Activated T-helper 1 cell treated with anti-CD3 and anti-CD28 coated beads, Interleukin-12 subunit alpha, Interleukin-12 subunit beta, Interleukin-2, Interleukin-4 antibody, amounts not matched to agents 30 ng/mL and 10 ng/mL and 1 ng/mL, durations not matched to agents 14 hours and 24 hours and 36 hours (primary cell): ENCODE data around the gene SGO2. TPM values are rescaled to one million over a fixed set of nuclear protein-coding genes. Genes with fewer than 3 reads are reported as not detected.
"Not testable (repeated sequence)": the region's sequence is repeated elsewhere in the genome, so short reads cannot be mapped to it uniquely, and the experiment has no call there.

Experiments used
- DNase-seq: peaks from one replicate; pipeline ENCODE4 v3.0.0; 2021; ENCODE audit warnings: low spot score
- H3K27ac Mint-ChIP-seq: one replicate; pipeline ENCODE4 v1.8.0; 2021; ENCODE audit warnings: mild to moderate bottlenecking, mixed read lengths
- H3K27me3 Mint-ChIP-seq: one replicate; pipeline ENCODE4 v1.8.0; 2022; ENCODE audit warnings: mild to moderate bottlenecking, moderate library complexity, mixed read lengths; ENCODE audit not compliant: insufficient read depth
- H3K36me3 Mint-ChIP-seq: one replicate; pipeline ENCODE4 v1.8.0; 2021; ENCODE audit warnings: low read depth, mixed read lengths
- H3K4me1 Mint-ChIP-seq: one replicate; pipeline ENCODE4 v1.8.0; 2021; ENCODE audit warnings: low read depth, mixed read lengths
- H3K4me3 Mint-ChIP-seq: one replicate; pipeline ENCODE4 v1.8.0; 2021; ENCODE audit warnings: mild to moderate bottlenecking, moderate library complexity, mixed read lengths
- H3K9me3 Mint-ChIP-seq: one replicate; pipeline ENCODE4 v1.8.0; 2021; ENCODE audit warnings: mixed read lengths
- intact Hi-C: fragments of 100-400 bp; cut with micrococcal nuclease; formaldehyde crosslinking; loops from one replicate; pipeline ENCODE4 v1.15.1; 2024
- total RNA-seq: library from RNA; stranded (reverse); gene quantifications from 2 replicates; pipeline ENCODE4 v1.2.3, GENCODE V29; 2022

The SGO2 gene
- total RNA-seq, 1 donor from 2014 or later: 20.9 TPM

DNA sequence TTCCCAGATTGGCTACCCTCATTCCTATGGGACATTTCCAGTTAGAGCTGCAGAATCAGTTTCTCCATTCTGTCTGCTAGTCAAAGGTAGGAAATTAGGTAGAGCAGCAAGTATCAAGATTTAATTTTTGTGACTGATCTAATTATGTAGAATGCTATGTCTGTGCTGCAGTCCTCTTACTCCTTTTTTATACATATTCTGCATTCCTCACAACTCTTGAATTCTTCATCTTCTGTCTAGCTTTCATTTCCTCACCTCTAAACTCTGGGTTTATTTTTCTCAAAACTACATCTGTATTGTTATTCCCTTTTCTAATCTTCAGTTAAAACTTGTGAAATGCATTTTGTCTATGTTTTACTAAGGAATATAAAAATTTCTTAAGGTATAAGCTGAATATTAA, 8.6 kb downstream of the SGO2 start:
- H3K4me3 Mint-ChIP-seq: no peak overlapping the region
- H3K27ac Mint-ChIP-seq: no peak overlapping the region
- H3K4me1 Mint-ChIP-seq: no peaks in the 10 kb centered on the region
- peaks cover 14% of the 10 kb centered on the region for H3K36me3 Mint-ChIP-seq
- peaks cover 2% of the 10 kb centered on the region for H3K9me3 Mint-ChIP-seq
- DNase-seq: no peak
- H3K27me3 Mint-ChIP-seq: no peaks in the 10 kb centered on the region
- intact Hi-C loops: no loop called here

DNA sequence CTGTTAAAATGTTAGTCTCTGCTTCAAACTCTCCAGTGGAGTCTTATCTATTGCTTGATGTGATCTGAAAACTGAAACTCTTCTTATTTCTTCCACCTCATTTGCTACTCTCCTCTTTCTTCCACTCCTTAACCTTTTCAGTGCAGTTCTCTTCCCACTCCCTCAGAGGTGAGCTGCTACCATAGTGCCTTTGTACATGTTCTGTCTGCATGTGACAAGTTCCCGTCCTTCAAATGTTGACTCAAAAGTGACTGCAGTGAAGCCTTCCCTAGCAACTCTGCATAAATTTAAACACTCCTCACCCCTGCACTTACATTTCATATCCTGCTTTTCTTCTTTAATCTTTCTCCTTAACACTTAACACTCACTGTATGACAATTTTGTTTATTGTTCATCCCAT, 12.1 kb downstream of the SGO2 start:
- no peak for DNase-seq
- intact Hi-C loops: no loop called here
- H3K4me3 Mint-ChIP-seq: no peak overlapping the region
- H3K4me1 Mint-ChIP-seq: no peaks in the 10 kb centered on the region
- no peak overlapping the region for H3K27ac Mint-ChIP-seq
- peaks cover 21% of the 10 kb centered on the region for H3K9me3 Mint-ChIP-seq
- H3K36me3 Mint-ChIP-seq: peaks cover 42% of the 10 kb centered on the region
- no peaks in the 10 kb centered on the region for H3K27me3 Mint-ChIP-seq

DNA sequence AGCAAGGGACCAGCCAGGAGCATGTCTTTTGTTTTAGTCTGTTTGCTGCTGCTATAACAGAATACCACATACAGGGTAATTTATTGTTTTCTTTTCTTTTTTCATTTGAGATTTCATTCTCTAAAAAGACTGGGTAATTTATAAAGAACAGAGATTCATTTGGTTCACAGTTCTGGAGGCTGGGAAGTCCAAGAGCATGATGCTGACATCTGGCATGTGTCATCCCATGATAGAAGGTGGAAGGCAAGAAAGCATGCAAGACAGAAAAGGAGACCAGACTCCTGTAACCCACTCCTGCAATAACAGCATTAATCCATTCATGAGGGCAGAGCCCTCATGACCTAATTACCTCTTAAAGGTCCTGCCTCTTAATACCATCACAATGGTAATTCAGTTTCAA, 14.8 kb downstream of the SGO2 start:
- intact Hi-C loops: no loop called here
- H3K27ac Mint-ChIP-seq: no peak overlapping the region
- peaks cover 60% of the 10 kb centered on the region for H3K36me3 Mint-ChIP-seq

DNA sequence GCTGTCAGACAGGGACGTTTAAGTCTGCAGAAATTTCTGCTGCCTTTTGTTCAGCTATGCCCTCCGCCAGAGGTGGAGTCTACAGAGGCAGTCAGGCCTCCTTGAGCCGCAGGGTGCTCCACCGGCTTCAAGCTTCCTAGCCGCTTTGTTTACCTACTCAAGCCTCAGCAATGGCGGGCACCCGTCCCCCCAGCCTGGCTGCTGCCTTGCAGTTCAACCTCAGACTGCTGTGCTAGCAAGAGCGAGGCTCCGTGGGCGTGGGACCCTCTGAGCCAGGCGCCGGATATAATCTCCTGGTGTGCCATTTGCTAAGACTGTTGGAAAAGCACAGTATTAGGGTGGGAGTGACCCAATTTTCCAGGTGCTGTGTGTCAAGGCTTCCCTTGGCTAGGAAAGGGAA, 40.6 kb downstream of the SGO2 start:
- intact Hi-C loops, H3K27ac Mint-ChIP-seq, H3K4me3 Mint-ChIP-seq, H3K27me3 Mint-ChIP-seq, H3K9me3 Mint-ChIP-seq, DNase-seq, H3K4me1 Mint-ChIP-seq: not testable (repeated sequence)
- peaks cover 31% of the 10 kb centered on the region for H3K36me3 Mint-ChIP-seq

More for the DNA sequence above, 14.8 kb downstream of the SGO2 start:
- Mint-ChIP-seq H3K4me3 (no peak overlapping the region), H3K4me1 (no peaks in the 10 kb centered on the region), H3K27me3 (no peaks in the 10 kb centered on the region), H3K9me3 (peaks cover 21% of the 10 kb centered on the region)
- no peak for DNase-seq

DNA sequence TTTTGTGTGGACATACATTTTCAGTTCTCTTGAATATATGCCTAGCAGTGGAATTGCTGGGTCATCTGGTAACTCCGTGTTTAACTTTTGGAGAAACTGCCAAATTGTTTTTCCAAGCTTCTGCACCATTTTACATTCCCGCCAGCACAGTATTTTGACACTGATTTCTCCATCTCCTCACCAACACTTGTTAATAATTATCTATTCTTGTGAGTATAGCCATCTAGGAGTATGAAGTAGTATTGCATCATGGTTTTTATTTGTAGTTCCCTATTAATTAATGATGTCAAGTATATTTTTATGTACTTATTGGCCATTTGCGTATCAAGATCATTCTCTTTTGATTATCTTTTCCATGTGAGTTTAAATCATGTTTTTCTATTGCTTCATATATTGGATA, 41.9 kb downstream of the SGO2 start:
- no peak for DNase-seq
- H3K4me3 Mint-ChIP-seq: no peak overlapping the region
- intact Hi-C loops: no loop called here
- no peaks in the 10 kb centered on the region for H3K9me3 Mint-ChIP-seq
- H3K27me3 Mint-ChIP-seq: no peaks in the 10 kb centered on the region
- H3K36me3 Mint-ChIP-seq: peaks cover 32% of the 10 kb centered on the region
- peaks cover 6% of the 10 kb centered on the region for H3K4me1 Mint-ChIP-seq
- no peak overlapping the region for H3K27ac Mint-ChIP-seq

DNA sequence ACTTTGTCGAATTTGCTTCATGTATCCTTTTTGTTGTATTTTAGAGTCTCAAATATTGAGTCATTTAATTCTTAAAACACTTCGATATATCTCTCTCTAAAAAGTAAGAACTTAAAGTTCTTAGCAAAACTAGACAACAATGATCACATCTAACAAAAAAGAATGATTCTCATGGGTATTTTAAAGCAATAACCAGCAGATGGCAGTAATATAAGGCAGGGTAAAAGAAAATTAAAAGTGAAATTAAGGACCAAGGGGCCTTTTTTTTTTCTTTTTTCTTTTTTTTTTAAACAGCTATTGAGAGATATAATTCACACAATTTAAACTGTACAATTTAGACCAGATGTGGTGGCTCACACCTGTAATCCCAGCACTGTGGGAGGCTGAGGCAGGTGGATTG, 50.0 kb downstream of the SGO2 start:
- intact Hi-C loops: loop anchor here (1.0 to 5.0 kb wide), 5 partner anchors 49 to 601 kb away; partner anchors contain the start of genes CLK1 and SGO2
- Mint-ChIP-seq H3K9me3 (no peaks in the 10 kb centered on the region), H3K4me3 (no peak overlapping the region), H3K27ac (peak overlapping the region; percentile 13), H3K36me3 (peaks cover 30% of the 10 kb centered on the region), H3K27me3 (no peaks in the 10 kb centered on the region), H3K4me1 (peaks cover 18% of the 10 kb centered on the region)
- no peak for DNase-seq

DNA sequence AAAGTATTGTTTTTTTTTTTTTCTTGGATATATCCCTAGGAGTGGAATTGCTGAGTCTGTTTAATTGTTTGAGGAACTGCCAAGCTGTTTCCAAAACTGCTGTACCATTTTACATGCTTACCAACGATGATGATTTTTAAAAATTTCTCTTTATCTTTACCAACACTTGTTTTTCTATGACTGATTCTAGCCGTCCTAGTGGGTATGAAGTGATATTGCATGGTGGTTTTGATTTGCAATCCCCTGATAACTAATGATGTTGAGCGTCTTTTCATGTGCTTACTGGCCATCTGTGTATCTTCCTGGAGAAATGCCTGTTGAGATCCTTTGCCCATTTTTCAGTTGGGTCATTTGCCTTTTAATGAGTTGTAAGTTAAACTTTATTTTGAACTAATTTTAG, 51.0 kb downstream of the SGO2 start:
- Mint-ChIP-seq H3K9me3 (no peaks in the 10 kb centered on the region), H3K4me3 (no peak overlapping the region), H3K36me3 (peaks cover 24% of the 10 kb centered on the region), H3K27ac (no peak overlapping the region), H3K4me1 (peaks cover 18% of the 10 kb centered on the region), H3K27me3 (no peaks in the 10 kb centered on the region)
- DNase-seq: no peak
- intact Hi-C loops: loop anchor here (5.0 kb wide), 3 partner anchors 50 to 600 kb away; partner anchors contain the start of genes CLK1 and SGO2

DNA sequence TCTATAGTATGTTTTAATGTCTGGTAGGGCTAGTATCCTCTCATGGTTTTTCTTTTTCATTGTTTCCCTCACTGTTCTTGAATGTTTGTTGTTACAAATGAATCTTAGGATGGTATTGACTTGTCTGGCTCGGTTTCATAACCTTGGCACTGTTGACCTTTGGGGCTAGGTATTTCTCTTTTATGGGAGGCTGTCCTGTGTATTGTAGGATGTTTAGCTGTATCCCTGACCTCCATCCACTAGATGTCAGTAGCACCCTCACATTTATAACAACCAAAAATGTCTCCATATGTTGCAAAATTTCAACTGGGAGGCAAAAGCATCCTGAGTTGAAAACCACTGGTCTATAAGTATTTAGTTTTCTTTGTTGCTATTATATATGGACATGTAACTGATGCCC, 52.8 kb downstream of the SGO2 start:
- H3K36me3 Mint-ChIP-seq: peaks cover 22% of the 10 kb centered on the region
- H3K9me3 Mint-ChIP-seq: no peaks in the 10 kb centered on the region
- H3K27ac Mint-ChIP-seq: no peak overlapping the region
- no peak overlapping the region for H3K4me3 Mint-ChIP-seq
- no peak for DNase-seq
- intact Hi-C loops: loop anchor here (1.0 to 5.0 kb wide), 5 partner anchors 51 to 599 kb away; partner anchors contain the start of genes BZW1, CLK1 and SGO2
- H3K27me3 Mint-ChIP-seq: no peaks in the 10 kb centered on the region
- peaks cover 18% of the 10 kb centered on the region for H3K4me1 Mint-ChIP-seq

DNA sequence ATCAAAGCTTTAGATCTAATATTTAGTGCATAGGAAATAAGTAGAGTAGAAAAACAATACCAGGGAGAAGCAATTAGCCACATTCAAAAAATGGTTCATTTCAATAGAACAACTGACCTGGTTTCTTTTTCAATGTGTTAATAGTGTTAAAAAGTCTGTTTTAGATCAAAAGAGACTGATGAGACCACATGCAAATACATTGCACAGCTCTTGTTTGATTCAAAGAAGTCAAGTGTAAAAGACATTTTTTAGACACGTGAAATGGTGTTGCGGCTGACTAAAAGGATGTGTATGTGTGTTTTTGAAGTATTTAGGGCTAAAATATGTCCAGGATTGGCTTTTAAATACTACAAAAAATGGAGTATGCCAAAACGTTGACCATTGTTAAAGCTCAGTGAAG, 58.6 kb downstream of the SGO2 start:
- Mint-ChIP-seq H3K4me3 (peak overlapping the region; percentile 9), H3K4me1 (peaks cover 15% of the 10 kb centered on the region), H3K27ac (no peak overlapping the region), H3K9me3 (no peaks in the 10 kb centered on the region), H3K36me3 (peaks cover 14% of the 10 kb centered on the region), H3K27me3 (peaks cover 3% of the 10 kb centered on the region)
- intact Hi-C loops: no loop called here
- no peak for DNase-seq

DNA sequence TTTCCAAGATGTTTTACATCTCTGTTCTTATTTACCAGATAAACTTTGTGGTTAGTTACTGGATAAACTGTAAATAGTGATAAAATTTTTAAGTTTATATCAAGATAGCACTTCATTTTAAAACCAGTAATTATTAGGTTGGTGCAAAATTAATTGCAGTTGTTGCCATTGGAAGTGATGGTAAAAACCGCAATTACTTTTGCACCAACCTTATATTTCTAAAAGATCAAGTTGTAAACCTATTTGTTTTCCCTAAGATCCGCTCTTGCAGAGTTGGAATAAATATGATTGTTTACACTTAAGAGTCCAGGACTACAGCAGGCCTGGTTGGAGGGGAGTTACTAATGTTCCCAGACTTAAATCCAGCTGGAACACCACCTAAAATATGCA, 59.3 kb downstream of the SGO2 start:
- no peak overlapping the region for H3K27ac Mint-ChIP-seq
- H3K4me3 Mint-ChIP-seq: peak overlapping the region; percentile 76
- H3K27me3 Mint-ChIP-seq: peaks cover 3% of the 10 kb centered on the region
- H3K4me1 Mint-ChIP-seq: peaks cover 15% of the 10 kb centered on the region
- no peak for DNase-seq
- intact Hi-C loops: no loop called here
- peaks cover 13% of the 10 kb centered on the region for H3K36me3 Mint-ChIP-seq
- H3K9me3 Mint-ChIP-seq: no peaks in the 10 kb centered on the region

DNA sequence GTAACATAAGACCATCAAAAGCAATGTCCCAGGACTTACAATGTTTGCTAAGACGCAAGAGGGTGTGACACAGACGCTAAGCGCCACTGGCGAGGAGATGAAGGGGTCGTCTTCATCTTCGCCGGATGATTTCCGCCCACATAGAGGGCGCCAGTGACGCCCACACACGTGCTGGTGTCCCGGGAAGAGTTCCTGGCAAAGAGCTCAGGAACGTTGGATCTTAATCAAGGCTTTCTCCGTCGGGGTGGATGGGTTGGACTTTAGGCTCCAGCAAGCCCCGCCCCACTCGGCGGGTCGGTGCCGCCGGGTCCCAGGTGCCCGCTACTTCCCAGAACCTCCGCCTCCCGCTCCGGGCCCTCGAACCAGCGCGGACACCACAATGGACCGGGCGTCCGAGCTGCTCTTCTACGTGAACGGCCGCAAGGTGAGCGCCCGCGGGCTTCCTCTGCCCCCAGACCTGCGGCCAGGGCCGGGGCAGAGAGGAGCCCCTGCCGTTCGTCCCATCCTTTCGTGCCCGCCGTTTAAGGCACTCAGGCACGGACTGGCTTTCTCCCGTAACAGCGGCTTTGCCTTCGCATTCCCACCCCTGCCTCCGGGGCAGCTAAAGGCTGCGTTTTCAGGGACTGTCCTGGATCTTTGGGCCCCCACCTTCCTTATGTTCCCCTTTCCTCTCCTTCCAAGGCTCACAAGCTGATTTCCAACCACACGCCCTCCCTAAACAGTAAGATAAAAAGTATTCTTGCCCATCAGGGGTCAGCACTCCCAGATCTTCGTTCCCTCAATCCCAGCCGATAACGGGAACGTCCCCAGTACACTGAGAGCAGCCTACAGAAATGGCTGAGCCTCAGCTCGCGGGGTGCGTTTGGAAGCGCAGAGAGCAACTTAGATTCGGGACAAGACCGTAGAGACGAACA, 60.0 kb downstream of the SGO2 start, which contains the start of gene AOX1:
AOX1 (plus strand) TSS at position 285 of the 914 bp plus-strand sequence; CDS start at position 380, 95 bp downstream.
- H3K36me3 Mint-ChIP-seq: peaks cover 11% of the 10 kb centered on the region
- DNase-seq: no peak
- no peak within 1 kb of the TSS for H3K27ac Mint-ChIP-seq
- H3K4me1 Mint-ChIP-seq: peaks cover 15% of the 10 kb centered on the region
- H3K4me3 Mint-ChIP-seq: peak within 1 kb of the TSS; percentile 76
- peaks cover 3% of the 10 kb centered on the region for H3K27me3 Mint-ChIP-seq
- H3K9me3 Mint-ChIP-seq: no peaks in the 10 kb centered on the region
- intact Hi-C loops: no loop called here

DNA sequence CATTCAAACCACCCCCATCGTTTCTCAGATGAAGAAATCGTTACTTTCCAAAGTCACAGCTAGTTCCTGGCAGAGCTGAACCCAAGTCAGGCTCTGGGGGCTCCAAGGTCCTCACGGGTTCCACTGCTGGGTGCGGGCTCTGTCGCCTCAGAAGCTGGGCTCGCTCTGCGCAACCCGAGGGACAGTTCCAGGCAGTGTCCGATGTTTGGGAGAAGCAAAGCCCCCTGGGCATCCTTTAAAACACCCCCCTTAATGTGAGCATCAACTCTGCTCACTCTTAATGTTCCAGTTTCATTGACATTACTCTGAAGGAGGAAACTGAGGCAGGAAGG, 60.6 kb downstream of the SGO2 start:
- H3K4me1 Mint-ChIP-seq: peaks cover 15% of the 10 kb centered on the region
- no peak for DNase-seq
- no peaks in the 10 kb centered on the region for H3K9me3 Mint-ChIP-seq
- peaks cover 5% of the 10 kb centered on the region for H3K27me3 Mint-ChIP-seq
- H3K27ac Mint-ChIP-seq: no peak overlapping the region
- intact Hi-C loops: no loop called here
- H3K4me3 Mint-ChIP-seq: peak overlapping the region; percentile 76
- H3K36me3 Mint-ChIP-seq: peaks cover 11% of the 10 kb centered on the region

DNA sequence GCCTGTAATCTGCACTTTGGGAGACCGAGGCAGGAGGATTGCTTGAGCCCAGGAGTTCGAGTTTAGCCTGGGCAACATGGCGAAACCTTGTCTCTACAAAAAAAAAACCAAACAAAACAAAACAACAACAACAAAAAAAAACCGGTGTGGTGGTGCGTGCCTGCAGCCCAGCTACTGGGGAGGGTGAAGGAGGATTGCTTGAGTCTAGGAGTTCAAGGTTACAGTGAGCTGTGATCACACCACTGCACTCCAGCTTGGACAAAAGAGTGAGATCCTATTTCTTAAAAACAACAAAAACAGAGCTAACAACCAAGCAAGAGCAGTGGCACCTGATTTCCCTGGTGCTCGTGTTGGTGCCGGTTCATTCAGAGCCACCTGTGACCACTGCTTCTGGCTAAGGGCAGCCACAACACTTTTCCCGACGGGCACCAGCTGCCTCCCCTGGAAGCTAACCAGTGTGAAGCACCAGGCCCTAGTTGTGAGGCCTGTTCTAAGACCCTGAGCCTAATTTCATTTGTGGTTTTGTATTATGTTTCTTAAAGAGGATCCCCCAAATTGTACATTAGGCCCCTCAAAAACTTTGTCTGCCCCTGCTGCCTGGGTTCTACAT, 61.1 kb downstream of the SGO2 start:
- Mint-ChIP-seq H3K4me1 (peaks cover 15% of the 10 kb centered on the region), H3K4me3 (no peak overlapping the region), H3K27ac (no peak overlapping the region), H3K27me3 (peaks cover 10% of the 10 kb centered on the region), H3K36me3 (peaks cover 11% of the 10 kb centered on the region), H3K9me3 (no peaks in the 10 kb centered on the region)
- intact Hi-C loops: no loop called here
- no peak for DNase-seq
